RKO (cell line): ENCODE data around the gene C19orf73.
A peak's percentile ranks its signal among the peaks of the same experiment; 100 is the strongest.

Source experiments
- DNase-seq: peaks from one replicate; pipeline ENCODE4 v3.0.0-alpha.2; 2016; ENCODE audit warnings: low spot score

The C19orf73 gene, protein sequence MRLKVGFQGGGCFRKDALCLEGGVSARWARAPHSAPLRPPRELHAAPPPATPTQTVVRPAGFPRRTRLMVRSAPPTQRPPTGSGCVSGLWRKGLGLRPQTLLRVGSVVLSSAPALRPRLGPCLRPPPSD

DNA sequence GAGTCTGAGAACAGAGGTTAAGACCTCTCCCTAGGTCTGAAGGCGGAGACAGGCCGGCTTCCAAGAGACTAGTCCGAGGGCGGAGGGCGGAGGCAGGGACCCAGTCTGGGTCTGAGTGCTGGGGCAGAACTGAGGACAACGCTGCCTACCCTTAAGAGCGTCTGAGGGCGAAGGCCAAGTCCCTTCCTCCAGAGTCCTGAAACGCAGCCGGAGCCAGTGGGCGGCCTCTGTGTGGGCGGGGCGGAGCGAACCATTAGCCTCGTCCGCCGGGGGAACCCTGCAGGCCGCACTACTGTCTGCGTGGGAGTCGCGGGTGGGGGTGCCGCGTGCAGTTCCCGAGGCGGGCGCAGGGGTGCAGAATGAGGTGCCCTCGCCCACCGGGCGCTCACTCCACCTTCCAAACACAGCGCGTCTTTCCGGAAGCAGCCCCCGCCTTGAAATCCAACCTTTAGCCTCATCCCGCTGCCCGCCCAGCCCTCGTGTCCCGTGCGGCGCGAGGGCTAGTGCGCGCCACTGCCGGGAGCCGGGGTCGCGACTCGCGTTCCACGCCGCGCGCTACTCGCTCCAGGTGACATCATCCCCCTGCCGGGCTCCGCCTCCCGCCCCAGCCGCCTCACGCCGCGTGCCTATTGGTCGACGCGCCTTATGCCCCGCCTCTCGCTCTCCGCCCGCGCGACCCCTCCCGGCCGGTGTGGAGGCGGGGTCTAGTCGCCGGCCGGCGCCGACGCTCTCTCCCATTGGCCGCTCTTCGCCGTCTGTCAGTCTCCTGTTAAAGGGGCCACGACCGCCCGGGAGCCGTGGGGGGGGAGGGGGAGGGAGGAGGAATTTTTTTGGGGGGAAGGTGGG, at the start of gene C19orf73:
Gene C19orf73, minus strand, starts transcription at position 579 of the 846 bp plus-strand sequence. Its CDS starts 121 bp downstream, at position 458.
- peak; percentile 95 for DNase-seq

DNA sequence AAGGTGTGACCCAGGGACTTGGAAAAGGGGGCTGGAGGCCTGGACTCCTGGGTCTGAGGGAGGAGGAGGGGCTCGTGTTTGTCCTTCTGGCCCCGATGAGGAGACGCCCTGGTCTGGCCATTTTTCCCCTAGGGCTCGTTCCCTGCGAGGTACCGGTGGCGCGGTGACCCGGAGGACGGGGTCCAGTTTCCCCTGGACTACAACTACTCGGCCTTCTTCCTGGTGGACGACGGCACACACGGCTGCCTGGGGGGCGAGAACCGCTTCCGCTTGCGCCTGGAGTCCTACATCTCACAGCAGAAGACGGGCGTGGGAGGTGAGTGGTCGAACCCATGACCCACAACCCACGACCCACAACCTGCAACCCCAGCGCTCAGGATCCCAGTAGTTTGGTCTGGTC, 49.5 kb upstream of the C19orf73 start:
- DNase-seq = no peak

DNA sequence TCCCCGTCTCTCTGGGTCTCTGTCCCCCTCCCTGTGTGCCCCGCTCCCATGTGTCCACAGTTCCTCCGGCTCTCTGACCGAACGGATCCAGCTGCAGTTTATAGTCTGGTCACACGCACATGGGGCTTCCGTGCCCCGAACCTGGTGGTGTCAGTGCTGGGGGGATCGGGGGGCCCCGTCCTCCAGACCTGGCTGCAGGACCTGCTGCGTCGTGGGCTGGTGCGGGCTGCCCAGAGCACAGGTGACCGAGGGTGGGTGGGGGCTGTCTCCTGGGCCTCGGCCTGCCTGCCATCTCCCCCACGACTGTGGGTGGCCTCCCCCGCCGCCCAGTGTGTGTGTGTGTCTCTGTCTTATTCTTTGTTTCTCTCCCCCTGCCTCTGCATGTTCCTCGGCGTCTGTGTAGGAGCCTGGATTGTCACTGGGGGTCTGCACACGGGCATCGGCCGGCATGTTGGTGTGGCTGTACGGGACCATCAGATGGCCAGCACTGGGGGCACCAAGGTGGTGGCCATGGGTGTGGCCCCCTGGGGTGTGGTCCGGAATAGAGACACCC, 49.0 kb upstream of the C19orf73 start:
- DNase-seq = no peak

DNA sequence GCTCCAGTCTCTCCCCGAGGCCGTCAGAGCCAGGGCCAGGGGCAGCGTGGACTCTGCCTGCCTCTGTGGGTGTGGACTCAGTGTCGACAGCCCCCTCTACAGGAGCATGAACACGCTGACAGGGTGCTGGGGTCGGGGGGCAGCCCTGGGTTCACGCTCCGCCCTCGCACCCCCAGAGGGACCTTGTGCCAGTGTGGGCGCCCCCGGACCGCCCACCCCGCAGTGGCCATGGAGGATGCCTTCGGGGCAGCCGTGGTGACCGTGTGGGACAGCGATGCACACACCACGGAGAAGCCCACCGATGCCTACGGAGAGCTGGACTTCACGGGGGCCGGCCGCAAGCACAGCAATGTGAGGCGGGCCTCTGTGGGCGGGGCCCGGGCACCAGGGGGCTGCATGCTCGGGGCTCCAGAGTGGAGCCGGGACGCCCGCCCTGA, 46.9 kb upstream of the C19orf73 start:
- no peak for DNase-seq

DNA sequence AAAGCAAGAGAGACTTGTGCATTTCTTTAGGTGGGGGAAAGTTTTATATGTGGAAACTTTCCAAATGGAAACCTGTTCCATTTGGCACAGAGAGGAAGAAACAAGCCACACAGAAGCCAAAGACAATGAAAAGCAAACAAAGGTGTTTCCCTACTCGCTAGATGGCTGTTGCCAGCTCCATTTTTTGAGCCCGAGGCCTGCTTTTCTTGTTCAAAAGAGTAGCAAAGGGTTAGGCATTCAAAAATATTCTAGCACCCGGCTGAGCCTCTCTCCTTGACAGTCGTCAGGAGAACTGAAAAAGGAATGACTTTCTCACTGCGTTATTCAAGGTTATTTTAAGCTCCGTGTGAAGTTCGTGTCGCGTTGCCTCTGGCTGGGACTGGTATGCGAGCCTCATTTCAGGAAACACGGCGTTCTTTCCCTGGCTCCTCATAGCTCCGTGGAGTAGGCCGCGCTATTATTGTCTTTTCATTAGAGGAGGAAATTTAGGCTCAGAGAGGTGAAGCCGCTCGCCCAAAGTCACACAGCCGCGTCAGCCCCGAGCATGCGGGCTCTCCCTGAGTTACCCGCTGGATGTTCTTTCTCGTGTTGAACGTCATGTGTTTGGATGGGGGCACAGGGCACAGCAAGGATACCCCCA, 46.3 kb upstream of the C19orf73 start:
- DNase-seq = no peak

DNA sequence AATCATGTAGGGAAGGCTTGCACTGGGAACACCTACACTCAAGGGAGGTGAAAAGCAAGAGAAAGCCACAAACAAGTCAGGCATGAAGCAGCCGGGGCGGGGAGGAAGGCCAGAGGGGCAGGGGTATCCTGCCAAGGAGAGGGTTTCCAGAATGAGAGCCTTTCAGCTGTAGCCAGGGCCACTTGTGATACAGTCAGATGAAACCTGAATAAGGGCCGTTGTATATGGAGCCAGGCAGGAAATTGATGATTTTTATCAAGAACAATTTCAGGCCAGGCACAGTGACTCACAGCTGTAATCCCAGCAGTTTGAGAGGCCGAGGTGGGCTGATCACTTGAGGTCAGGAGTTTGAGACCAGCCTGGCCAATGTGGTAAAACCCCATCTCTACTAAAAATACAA, 43.0 kb upstream of the C19orf73 start:
- DNase-seq = no peak

DNA sequence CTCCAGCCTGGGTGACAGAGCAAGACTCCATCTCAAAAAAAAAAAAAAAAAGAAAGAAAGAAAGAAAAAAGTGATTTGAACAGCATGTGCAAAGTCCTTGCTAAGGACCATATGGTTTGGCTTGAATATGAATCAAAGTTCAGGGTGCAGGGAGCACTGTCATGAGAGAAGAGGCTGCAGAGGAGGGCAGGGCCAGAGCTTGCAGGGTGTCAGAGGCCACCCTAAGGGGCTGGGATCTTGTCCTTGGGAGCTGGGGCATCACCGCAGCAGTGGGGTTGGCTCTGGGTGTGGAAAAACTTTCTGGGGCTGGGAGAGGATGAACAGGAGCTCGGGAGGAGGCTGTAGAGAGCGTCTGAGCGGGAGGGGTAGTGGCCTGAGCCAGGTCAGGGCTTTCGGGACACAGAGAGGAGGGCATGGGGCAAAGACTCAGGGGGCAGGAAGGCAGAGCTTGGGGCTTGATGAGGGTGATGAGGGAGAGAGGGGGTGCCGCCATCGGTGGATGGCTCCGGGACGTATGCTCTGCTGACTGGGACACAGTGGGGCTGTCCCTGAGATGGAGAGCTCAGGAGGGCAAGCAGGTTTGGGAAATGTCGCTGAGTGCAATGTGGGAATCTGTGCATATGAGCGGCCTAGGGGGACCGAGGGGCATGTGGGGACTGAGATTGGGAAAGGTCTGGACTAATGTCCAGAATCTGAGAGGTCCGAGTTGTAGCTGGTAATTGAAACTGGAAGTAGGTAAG, 41.7 kb upstream of the C19orf73 start:
- DNase-seq = no peak

DNA sequence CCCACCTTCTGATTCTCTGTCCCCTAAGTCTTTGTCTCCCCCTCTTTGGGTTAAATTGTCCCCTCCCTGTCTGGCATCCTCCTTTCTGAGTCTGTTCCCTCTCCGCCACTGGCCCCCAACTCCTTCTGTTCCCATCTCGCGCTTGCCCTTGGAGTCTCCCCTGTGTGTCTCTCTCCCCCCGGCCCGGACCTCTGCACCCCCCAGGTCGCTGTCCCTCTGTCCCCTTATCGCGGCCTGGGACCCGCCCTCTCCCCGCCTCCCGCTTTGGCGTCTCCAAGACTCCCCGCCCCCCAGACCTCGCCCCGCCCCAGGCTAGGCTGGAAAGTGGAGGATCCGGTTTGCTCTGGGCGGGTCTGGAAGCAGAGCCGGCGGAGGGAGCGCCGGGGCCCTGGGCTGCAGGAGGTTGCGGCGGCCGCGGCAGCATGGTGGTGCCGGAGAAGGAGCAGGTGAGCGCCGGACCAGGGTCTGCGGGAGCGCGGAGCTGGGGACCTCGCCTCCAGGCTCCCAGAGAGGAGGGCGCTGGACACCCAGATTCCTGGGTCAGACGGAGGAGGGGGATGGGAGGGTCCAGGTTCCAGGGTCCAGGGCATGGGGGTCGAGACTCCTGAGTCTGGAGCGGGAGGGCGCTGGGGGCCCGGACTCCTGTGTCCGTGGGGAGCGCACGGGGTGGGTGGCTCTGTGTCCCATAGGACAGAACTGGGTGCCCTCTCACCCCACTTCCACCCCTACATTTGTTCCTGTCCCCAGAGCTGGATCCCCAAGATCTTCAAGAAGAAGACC, 38.7 kb upstream of the C19orf73 start, which contains the start of gene TRPM4:
Gene TRPM4, plus strand, starts transcription at position 348 of the 780 bp plus-strand sequence. Its CDS starts 75 bp downstream, at position 423.
- peak; percentile 80 for DNase-seq

DNA sequence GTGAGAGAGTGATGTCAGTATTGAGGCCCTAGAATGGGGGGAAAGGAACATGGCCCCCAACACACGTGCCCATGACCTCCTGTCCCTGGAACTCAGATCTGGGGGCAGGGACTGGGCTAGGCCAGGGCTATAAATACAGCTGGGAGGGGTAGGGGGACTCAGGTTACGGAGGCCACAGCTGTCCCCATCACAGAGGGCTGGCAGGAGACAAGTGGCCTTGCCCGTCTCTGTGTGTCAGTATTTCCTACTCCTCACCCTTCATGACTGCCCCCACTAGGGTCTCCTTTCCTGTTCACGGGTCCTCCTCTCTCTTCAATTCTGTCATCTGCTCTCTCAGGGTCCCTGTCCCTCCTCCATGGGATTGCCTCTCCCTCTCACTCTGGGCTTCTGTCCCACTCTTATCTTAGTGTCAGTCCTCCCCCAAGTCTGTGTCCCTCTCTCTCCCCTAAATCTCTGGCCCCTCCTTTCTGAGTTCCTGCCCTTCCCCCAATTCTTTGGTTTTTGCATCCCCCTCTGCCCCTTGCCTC, 36.9 kb upstream of the C19orf73 start:
- DNase-seq = no peak

DNA sequence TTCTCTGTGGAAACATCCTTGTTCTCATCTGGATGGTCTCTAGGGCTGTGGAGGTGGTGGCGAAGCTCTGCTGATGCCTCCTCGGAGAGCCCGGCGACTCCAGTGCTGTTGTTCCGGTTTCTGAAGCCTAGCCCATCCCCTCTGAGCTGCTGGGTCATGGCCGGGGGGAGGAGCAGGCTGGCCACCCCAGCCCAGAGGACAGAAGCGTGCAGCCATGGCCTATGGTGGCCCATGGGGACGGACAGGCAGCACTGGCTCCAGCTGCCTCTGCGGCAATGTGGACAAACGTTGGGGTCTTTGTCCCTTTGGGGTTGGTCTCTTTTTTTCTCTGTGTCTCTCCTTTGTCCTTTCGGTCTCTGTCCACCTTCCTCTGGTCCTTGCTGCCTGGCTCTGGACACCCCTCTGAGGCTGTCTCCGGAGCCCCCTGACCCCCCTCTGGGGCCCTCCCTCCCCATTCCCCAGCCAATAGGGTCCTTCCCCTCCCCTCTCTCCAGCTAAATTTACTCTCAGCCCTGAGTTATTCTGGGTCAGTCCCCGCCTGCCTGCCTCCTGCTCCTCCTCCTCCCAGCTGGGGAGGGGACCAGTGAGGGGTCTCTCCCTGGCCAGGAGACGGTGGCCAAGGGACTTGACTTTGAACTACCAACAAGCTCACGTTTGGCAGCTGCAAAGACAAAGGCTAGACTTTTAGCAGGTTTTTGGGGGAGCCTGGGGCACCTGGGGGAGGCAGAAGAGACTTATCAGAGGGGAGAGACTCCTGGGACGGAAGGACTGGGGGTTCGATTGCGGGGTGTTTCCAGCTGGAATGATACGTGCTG, 36.3 kb upstream of the C19orf73 start, which contains the start of gene HRC:
Gene HRC, minus strand, starts transcription at position 392 of the 815 bp plus-strand sequence. Its CDS starts 159 bp downstream, at position 233.
- DNase-seq = no peak

DNA sequence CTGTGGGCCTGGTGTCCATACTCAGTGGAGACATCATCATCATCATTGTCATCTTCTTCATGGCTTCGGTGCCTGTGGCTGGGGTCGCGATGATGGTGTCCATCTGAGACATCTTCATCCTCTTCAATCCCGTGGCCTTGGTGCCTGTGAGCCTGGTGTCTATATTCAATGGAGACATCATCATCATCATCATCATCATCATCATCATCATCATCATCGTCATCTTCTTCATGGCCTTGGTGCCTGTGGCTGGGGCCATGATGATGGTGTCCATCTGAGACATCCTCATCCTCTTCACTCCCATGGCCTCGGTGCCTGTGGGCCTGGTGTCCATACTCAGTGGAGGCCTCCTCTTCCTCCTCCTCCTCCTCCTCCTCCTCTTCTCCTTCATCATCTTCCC, 35.3 kb upstream of the C19orf73 start:
- no peak for DNase-seq

DNA sequence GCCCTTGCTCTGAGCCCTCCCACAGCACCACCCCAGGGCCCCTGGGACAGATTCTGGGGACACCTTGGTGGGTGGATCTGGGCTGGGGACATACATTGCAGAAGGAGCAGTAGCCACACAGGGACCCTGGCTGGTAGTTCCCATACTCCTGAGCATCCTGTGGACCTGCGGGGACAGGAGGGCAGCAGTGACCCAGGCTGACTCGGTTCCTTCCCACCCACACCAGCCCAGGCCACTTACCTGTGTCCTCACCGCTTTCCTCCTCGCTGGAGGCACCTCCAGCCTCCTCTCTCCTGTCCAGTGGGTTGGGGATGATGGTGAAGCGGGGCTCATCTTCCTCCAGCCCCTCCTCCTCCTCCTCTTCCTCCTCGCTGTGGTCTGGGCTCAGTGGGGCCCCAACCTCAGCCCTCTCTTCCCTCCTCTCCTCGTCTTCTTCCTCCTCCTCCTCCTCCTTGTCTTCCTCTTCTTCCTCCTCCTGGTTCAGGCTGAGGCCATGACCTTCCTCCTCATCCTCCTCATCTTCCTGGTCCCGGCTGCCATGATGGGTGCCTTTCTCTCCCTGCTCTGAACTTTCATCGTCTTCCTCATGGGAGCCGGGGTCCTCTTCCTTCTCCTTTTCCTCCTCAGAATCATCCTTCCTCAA, 34.3 kb upstream of the C19orf73 start:
- no peak for DNase-seq

DNA sequence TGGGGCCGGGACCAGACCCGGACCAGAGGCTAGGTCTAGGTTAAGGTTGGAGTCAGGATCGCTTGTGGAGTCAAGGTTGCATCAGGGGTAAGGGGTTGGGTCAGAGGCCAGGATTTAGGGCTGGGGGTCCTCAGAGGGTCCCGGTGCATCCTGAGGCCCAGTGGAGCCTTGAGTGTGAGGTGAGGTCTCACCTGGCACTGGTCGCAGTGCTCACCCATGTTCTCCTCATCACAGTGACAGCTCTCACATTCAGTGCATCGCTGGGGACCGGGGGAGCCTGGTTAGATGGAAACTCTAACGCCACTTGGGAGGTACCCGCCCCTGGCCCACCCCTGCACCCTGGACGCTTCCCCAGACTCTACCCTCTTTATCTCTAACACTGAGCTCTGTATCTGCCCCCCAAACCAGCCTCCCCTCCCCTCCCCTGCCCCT, 33.2 kb upstream of the C19orf73 start:
- no peak for DNase-seq

DNA sequence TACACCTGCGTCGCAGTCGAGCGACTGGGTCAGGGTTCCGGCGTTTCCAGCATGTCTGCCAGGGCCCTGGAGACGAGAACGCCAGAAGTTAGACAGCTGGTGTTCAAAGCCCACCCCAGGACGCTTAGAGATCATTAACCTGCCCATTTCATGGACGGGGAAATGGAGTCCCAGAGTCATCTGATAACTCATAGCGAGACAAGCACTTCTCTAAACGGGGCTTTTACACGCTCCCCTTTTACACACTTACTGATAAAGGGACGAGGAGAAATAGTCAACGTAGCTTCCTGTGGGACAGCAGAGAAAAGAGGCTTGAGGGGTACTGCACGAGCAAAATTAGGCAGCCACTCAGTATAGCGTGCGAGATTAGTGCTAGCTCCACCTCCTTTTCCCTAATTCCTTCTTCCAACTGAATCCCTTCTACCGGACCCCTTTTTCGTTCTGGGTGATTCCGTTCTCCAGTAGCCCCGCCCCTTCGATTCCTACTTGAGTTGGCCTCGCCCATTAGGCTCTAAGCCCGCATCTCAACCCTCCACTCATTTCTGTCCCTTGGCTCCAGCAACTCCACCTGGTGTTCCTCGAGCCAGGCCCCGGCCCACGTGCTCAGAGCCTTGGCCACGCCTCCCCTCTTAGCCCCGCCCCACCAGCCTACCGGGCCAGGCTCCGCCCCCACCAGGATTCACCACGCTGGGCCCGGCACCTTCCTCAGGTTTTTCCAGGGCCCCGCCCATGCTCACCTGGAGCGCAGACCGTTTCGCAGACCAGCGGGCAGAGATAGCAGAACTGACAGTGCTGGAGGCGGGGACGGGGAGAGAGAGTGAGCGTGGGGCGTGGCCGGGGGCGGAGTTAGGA, 32.5 kb upstream of the C19orf73 start:
- DNase-seq = peak; percentile 91

DNA sequence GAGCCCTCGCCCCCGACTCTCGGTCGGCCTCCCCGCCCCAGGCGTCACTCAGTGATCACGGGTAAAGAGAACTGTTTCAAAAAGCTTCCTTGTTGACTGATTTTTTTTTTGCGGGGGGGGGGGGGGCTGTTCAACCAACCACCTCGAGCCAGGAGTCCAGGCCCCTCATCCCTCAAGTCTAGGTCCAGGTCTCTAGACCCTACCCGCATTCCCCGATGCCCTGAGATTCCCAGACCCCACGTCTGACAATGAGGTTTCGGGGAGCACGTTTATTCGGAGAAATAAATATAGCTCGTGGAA, 32.0 kb upstream of the C19orf73 start:
- DNase-seq = peak; percentile 40

DNA sequence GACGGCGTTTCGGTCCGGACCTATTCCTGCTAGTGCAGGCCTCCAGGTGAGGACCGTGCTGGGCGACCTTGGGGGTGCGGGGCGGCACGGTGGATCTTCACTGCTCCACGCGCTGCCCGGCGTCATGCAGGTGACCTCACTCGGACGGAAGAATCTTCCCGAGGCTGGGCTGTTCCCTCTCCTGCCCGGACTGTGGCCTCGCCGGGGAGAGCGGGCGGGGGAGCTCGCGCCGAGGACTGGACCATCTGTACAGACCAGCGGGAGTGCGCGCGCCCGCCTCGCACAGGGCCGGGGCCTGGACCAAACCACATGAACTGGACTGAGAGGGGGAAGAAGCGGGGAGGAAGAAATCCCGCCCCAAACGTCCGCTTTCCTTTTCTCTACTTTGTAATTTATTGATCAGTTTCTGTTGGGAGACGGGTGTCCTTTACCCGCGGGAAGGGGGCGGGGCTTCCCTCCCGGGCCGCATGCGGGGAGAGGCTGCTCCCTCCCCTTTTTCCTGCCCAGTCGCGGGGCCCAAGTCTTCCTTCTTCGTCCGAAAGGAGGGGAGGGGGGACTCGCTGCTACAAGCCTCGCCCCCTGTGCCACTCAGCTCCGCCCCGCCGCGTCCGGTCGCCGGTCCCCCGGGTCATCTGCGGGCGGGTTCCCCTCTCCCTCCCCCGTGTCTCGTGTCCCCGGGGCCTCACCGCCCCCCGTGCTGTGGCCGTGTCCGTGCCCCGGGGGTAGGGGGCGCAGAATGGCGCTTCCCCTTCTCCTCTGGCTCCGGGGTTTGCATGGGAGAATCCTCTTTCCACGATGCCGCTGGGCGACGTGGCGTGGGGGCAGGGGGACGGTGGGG, 31.4 kb upstream of the C19orf73 start:
- DNase-seq = peak; percentile 91

DNA sequence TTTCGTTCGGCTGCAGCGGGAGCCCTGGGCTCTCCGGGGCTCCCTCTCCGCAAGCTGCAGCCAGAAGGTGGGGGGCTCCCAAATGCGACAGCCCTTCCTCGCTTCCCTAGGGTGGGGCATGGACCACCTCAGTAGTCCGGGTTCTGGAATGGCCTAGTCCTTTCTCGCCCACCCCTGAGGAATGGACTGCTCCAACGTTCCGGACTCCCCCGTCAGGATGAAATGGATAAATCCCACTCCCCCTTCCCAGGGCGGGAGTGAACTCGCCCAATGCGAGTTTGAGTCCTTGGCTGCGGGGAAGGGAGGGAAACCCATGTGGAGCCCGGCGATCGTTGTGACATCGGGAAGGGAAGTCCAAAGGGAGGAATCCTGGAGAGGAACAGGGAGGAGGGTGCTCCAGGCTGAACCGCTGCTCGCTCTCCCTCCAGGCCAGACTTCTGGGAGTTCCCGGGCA, 30.7 kb upstream of the C19orf73 start:
- peak; percentile 85 for DNase-seq
